HUES48 (cell line): Measurements from ENCODE around the gene INPP4A.

Experiments used
- H3K27ac ChIP-seq: one replicate; pipeline ENCODE4 v1.7.0; 2013; ENCODE audit warnings: low read depth, low read length, inconsistent platforms
- H3K27me3 ChIP-seq: 2 replicates; pipeline ENCODE4 v1.6.1; 2013; ENCODE audit warnings: mild to moderate bottlenecking, low read length; ENCODE audit not compliant: control insufficient read depth, insufficient read depth
- H3K36me3 ChIP-seq: 2 replicates; pipeline ENCODE4 v1.6.1; 2013; ENCODE audit warnings: low read length; ENCODE audit not compliant: control insufficient read depth, insufficient read depth
- H3K4me1 ChIP-seq: 2 replicates; pipeline ENCODE4 v1.6.1; 2013; ENCODE audit warnings: mild to moderate bottlenecking, low read length; ENCODE audit not compliant: control insufficient read depth, insufficient read depth
- H3K4me3 ChIP-seq: 2 replicates; pipeline ENCODE4 v1.5.1; 2013; ENCODE audit warnings: mild to moderate bottlenecking, low read depth, low read length
- H3K9ac ChIP-seq: 2 replicates; pipeline ENCODE4 v1.6.1; 2013; ENCODE audit warnings: mild to moderate bottlenecking, low read depth, low read length, moderate library complexity
- H3K9me3 ChIP-seq: 2 replicates; pipeline ENCODE4 v1.6.1; 2013; ENCODE audit warnings: low read length; ENCODE audit not compliant: control insufficient read depth, insufficient read depth

INPP4A gene

DNA sequence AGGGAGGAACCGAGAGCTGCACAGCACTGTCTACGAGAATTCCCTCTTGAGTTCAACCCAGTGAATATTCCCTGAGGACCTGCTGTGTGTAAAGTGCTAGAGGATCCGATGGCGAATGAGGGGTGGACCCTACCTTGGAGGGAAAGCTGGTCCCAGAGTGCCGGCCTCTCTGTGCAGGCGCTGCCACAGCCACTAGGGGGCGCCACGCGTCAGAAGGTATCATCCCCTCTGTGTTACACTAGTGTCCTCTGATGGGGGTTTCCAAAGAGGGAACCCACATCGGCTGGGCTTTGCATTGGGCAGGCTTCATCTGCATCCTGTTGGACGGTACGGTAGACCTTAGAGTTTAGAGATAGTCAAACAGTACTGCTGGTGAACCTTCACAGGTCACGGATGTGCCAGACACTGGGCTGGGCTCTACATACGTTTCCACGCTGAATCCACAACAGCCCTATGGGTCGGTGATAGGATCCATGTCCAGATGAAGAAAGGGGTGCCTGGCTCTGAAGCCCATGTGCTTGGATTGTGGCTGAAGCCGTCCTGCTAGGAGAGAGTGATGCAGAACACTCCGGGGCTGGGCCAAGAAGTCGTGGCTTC lies 124.6 kb downstream of the INPP4A start:
- H3K27ac ChIP-seq = no peak overlapping the region
- no peaks in the 10 kb centered on the region for H3K9me3 ChIP-seq
- H3K9ac ChIP-seq = no peak overlapping the region
- H3K4me1 ChIP-seq = no peaks in the 10 kb centered on the region
- H3K36me3 ChIP-seq = peaks cover 81% of the 10 kb centered on the region
- H3K27me3 ChIP-seq = no peaks in the 10 kb centered on the region
- H3K4me3 ChIP-seq = no peak overlapping the region

DNA sequence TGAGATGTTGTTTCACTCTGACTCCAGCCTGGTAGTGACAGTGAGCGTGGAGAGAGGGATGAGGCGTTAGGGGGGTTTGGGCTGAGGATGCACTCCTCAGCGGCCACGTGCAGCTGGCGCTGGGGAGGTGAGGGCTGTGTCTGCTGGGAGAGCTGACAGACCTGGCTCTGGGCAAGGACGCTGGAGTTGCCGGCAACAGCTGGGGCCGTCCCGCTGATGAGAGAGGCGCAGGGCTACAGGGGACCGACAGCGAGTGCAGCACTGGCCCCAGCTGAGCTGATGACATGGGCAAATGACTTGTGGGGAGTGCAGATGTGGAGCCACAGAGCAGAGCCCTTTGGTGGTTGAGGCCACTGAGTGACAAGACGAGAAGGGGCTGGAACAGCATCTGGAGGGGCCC lies 125.3 kb downstream of the INPP4A start:
- H3K36me3 ChIP-seq = peaks cover 75% of the 10 kb centered on the region

DNA sequence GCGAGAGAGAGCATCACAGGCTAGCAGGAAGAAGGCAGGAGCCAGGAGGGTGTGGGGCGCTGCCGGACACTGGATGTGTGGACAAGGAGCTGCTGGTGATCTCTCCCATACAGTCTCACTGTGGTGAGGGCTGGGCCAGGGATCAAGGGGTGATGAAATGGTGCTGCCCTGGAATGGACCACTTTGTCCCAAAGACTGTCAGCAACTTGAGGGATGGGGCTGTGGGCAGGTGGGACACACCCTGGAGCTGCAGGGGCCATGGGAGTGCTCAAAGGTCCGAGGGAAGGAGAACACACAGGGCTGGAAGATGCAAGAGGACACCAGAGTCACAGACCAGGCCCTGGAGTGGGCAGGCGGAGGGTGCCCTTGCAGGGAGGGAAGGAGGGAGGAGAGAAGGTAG lies 125.7 kb downstream of the INPP4A start:
- no peak overlapping the region for H3K27ac ChIP-seq
- no peaks in the 10 kb centered on the region for H3K4me1 ChIP-seq
- H3K4me3 ChIP-seq = no peak overlapping the region
- H3K36me3 ChIP-seq = peaks cover 70% of the 10 kb centered on the region
- H3K9me3 ChIP-seq = no peaks in the 10 kb centered on the region
- no peak overlapping the region for H3K9ac ChIP-seq
- no peaks in the 10 kb centered on the region for H3K27me3 ChIP-seq

More for the DNA sequence above, 125.3 kb downstream of the INPP4A start:
- Histone ChIP-seq H3K27ac (no peak overlapping the region), H3K4me1 (no peaks in the 10 kb centered on the region), H3K27me3 (no peaks in the 10 kb centered on the region), H3K9ac (no peak overlapping the region), H3K9me3 (no peaks in the 10 kb centered on the region), H3K4me3 (no peak overlapping the region)

DNA sequence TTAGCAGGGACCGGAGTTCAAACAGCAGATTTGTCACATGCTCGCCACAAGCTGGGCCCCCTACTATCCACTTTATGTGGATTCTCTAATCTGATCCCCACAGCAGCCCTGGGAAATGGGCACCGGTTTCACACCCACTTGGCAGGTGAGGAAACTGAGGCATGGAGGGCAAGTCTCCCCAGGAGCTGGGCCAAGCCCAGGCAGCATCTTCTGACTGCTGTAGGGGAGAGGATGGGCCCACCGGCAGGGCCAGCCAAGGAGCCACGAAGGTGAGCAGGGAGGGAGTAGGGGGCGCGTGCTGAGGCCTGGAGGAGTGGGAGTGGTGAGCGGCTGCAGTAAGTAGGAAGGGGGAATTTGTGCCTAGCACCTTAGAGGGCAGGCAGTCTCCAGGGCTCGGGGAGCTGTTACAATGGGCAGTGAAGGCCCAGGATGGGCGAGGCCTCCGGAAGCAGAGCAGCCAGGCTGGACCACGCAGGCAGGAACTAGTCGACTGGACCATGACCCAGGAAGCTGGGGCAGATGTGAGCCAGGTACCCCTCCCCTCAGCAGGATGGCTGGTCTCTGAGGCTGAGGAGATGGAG lies 126.6 kb downstream of the INPP4A start:
- Histone ChIP-seq H3K27ac (no peak overlapping the region), H3K27me3 (no peaks in the 10 kb centered on the region), H3K4me1 (no peaks in the 10 kb centered on the region), H3K4me3 (no peak overlapping the region), H3K9ac (no peak overlapping the region), H3K9me3 (no peaks in the 10 kb centered on the region), H3K36me3 (peaks cover 63% of the 10 kb centered on the region)

DNA sequence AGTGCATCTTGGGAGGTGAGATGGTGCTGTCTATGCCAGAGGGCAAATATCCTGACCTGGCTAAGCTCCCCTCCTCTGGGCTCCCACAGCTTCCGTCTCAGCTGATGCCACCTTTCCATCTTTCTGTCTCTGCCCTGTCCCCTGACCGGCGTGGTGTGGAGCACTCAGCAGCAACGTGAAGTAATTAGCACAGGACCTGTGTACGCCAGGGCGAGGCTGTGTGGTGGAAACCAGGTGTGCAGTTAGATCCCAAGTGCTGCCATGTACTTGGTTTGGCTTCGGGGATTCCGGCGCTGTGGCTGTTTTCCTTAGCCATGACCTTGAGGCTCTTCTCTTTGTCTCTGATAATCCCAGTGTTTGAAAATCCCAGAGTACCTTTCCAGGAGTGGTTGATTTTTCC lies 127.1 kb downstream of the INPP4A start:
- H3K36me3 ChIP-seq = peaks cover 57% of the 10 kb centered on the region
- H3K9ac ChIP-seq = no peak overlapping the region
- no peaks in the 10 kb centered on the region for H3K4me1 ChIP-seq
- H3K27me3 ChIP-seq = no peaks in the 10 kb centered on the region
- H3K27ac ChIP-seq = no peak overlapping the region
- H3K4me3 ChIP-seq = no peak overlapping the region
- H3K9me3 ChIP-seq = no peaks in the 10 kb centered on the region

DNA sequence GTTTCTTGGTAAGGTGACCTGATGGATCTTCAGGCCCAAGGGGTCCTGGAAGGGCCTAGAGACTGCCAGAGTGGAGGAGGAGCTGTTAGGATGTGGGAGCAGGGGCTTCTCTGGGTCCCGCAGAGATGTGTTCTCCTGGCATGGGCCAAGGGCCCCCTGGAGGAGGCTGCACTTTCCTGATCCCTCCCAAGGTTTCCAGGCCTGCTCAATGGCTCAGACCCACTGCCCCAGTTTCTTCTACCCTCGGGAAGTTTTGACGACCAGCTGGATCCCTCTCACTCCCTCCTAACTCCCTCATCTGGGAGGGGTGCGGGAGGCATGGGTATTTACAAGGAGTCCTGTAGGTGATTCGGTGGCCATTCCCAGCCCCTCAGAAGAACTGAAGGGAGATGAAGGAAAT lies 127.6 kb downstream of the INPP4A start:
- Histone ChIP-seq H3K4me1 (no peaks in the 10 kb centered on the region), H3K9ac (no peak overlapping the region), H3K27me3 (no peaks in the 10 kb centered on the region), H3K36me3 (peaks cover 58% of the 10 kb centered on the region), H3K27ac (no peak overlapping the region), H3K4me3 (no peak overlapping the region), H3K9me3 (no peaks in the 10 kb centered on the region)

DNA sequence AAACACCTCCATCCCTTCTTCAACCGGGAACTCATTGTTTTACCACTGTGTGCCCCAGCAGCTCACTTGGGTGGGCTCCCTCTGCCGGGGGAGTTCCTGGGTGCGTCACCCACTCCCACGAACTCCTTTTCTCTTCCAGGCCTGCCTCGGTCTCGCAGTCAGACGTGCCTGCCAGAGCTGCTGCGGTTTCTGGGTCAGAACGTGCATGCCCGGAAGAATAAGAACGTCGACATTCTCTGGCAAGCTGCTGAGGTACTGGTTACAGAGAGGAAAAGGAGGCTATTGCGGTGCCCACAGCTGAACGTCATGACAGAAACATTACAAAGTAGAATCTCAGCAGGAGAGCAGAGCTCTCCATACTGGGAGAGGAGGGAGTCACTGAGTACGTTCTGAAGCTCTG lies 128.0 kb downstream of the INPP4A start:
- Histone ChIP-seq H3K27ac (no peak overlapping the region), H3K4me1 (no peaks in the 10 kb centered on the region), H3K4me3 (no peak overlapping the region), H3K9ac (no peak overlapping the region), H3K9me3 (no peaks in the 10 kb centered on the region), H3K36me3 (peaks cover 62% of the 10 kb centered on the region), H3K27me3 (no peaks in the 10 kb centered on the region)

DNA sequence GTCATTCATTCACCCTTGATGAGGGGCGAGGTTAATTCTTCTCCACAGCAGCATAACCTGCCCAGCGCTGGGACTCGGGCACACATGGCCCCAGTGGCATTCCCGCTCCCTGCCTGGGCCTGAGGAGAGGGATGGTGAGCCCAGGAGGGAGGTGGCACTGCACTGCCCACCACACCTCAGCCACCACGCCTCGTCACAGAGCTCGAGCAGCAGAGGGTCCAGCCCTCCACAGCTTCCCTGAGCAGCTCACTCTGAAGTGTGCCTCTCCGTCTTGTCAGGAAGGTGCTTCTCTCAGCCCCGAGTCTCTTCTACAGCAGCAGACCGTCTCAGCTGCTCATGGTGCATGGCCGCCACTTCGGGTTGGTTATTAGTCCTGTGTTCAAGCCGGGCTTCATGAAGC lies 128.8 kb downstream of the INPP4A start:
- H3K4me1 ChIP-seq = no peaks in the 10 kb centered on the region
- no peaks in the 10 kb centered on the region for H3K9me3 ChIP-seq
- no peak overlapping the region for H3K27ac ChIP-seq
- peaks cover 62% of the 10 kb centered on the region for H3K36me3 ChIP-seq
- no peaks in the 10 kb centered on the region for H3K27me3 ChIP-seq
- H3K4me3 ChIP-seq = no peak overlapping the region
- H3K9ac ChIP-seq = no peak overlapping the region

DNA sequence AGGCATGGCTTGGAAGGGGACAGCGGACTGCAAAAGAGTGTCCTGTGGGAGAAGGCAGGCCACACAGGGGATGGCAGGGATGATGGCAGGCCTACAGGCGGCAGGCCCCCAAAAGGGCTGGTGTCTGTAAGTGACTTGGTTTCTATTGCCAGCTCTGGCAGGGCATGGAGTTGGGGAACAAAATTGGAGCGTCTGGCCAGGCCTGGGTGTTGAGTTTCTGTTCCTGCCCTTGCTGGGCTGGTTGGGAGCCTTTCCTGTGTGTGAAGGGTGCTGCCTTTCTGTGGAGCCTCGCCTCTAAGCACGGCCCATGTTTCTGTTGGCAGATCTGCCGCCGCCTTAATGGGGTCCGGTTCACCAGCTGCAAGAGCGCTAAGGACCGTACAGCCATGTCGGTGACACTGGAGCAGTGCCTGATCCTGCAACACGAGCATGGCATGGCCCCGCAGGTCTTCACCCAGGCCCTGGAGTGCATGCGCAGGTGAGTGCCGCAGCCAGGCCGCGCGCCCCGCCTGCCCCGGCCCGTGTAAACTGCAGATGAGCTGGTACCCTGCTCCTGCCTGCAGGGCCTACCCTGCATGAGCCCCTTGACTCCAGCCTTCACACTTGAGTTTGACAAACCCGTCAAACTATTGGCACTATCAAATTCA lies 132.1 kb downstream of the INPP4A start:
- peaks cover 50% of the 10 kb centered on the region for H3K36me3 ChIP-seq
- no peaks in the 10 kb centered on the region for H3K9me3 ChIP-seq
- no peak overlapping the region for H3K4me3 ChIP-seq
- no peaks in the 10 kb centered on the region for H3K4me1 ChIP-seq
- no peaks in the 10 kb centered on the region for H3K27me3 ChIP-seq
- H3K27ac ChIP-seq = no peak overlapping the region
- H3K9ac ChIP-seq = no peak overlapping the region

DNA sequence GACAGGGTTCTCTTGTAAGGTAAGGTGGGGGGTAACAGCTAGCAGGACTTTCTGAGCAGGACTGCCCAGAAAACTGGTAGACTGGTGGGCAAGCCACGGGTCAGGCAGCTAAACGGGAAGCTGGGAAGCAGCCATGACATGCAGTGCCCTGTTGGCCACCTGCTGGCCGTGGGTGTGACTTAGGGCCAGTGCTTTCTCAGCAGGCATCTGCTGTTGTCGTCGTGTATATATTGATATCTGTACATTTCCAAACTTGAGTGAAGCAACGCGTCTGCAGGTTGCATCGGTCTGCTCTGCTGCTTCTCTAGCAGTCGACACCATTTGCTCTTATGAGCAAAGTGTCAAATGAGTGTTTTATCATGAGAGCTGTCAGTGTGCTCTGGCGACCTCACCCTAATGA lies 132.7 kb downstream of the INPP4A start:
- Histone ChIP-seq H3K4me1 (no peaks in the 10 kb centered on the region), H3K27ac (no peak overlapping the region), H3K9me3 (no peaks in the 10 kb centered on the region), H3K4me3 (no peak overlapping the region), H3K9ac (no peak overlapping the region), H3K36me3 (peaks cover 53% of the 10 kb centered on the region), H3K27me3 (no peaks in the 10 kb centered on the region)

DNA sequence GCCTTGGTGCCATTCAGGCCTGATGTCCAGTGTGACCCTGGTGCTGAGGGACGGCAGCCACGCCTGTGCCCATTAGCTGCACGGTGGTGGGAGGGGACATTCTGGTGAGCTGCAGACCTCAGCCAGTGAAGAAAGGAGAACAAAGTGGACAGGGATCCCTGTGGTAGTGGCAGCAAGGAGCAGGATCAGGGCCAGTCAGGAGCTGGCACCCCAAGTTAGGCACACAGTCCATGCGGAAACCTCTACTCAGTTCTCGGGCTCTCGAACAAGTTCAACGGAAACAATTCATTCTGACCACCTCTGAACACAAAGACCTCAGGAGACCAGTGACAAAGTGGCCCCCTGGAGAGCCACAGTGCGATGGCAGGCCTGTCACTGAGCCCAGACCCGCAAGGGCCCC lies 133.6 kb downstream of the INPP4A start:
- H3K27ac ChIP-seq = no peak overlapping the region
- H3K36me3 ChIP-seq = peaks cover 52% of the 10 kb centered on the region
- H3K27me3 ChIP-seq = no peaks in the 10 kb centered on the region
- no peak overlapping the region for H3K4me3 ChIP-seq
- H3K4me1 ChIP-seq = no peaks in the 10 kb centered on the region
- no peaks in the 10 kb centered on the region for H3K9me3 ChIP-seq
- H3K9ac ChIP-seq = no peak overlapping the region
